Astrocyte (in vitro differentiated cells and primary cell): Measurements from ENCODE around the gene ZBTB33.

Source experiments
- EZH2 ChIP-seq: IDR thresholded peaks from 2 replicates; pipeline ENCODE4 v1.6.1; 2012; ENCODE audit warnings: mild to moderate bottlenecking, low read length, inconsistent platforms; ENCODE audit not compliant: insufficient read depth
- TF ChIP-seq, protein P1 (sequence below): IDR thresholded peaks from 2 replicates; pipeline ENCODE4 v1.5.1; 2011; ENCODE audit warnings: low read depth, mild to moderate bottlenecking, inconsistent platforms, low read length, moderate library complexity; ENCODE audit not compliant: insufficient read depth

DNA sequence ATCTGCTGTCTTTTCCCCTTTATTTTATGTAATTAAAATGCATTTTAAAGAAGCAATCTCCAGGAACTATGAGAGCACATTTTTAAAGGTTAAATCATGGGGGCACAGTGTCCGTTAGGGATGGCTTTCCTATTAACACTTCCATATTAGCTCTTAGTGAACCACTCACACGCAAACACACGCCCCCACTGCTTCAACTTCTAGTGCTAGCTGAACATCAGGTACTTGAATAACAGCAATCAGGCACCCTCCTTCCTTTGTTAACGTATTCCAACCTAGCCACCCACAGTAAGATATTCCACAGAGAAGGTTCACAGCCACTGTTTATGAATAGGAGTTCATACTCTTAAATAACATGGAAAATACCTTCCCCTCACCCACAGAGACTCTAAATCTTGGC is 51.3 kb downstream of the ZBTB33 start:
- TF ChIP-seq, protein P1, sequence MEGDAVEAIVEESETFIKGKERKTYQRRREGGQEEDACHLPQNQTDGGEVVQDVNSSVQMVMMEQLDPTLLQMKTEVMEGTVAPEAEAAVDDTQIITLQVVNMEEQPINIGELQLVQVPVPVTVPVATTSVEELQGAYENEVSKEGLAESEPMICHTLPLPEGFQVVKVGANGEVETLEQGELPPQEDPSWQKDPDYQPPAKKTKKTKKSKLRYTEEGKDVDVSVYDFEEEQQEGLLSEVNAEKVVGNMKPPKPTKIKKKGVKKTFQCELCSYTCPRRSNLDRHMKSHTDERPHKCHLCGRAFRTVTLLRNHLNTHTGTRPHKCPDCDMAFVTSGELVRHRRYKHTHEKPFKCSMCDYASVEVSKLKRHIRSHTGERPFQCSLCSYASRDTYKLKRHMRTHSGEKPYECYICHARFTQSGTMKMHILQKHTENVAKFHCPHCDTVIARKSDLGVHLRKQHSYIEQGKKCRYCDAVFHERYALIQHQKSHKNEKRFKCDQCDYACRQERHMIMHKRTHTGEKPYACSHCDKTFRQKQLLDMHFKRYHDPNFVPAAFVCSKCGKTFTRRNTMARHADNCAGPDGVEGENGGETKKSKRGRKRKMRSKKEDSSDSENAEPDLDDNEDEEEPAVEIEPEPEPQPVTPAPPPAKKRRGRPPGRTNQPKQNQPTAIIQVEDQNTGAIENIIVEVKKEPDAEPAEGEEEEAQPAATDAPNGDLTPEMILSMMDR, result no peak
- no peak for TF ChIP-seq EZH2
